Heart left ventricle (tissue), 13 donors: ENCODE data around the gene LYST.

ENCODE experiments used
- CTCF ChIP-seq, 12 donors: fragments of 200-600 bp; sonication (generic) in 4 of 12; IDR thresholded peaks; one replicate each; pipeline versions ENCODE4 v1.5.0 to v1.8.0; 2018 to 2022; ENCODE audit warnings: antibody characterized with exemption in 12 of 12, mild to moderate bottlenecking in 5 of 12
- POLR2A ChIP-seq, 2 donors: fragments of 450-650 bp; IDR thresholded peaks; one replicate each; pipeline ENCODE4 v1.6.1; 2017; ENCODE audit warnings: antibody characterized with exemption in 2 of 2, mild to moderate bottlenecking in 2 of 2, moderate library complexity in 2 of 2
- donor health status: ischemic (EF 13 %, LVEDD 7.1; RV severe dilation, severe dysfunction).
- donor health status: DM: no; HTN: yes; CAD: no.
- donor health status: DM: no; HTN: no; CAD: no.
- donor health status: ischemic (EF 25% LVEDD 6.9; RV normal size, moderate dysfunction).
- donor health status: ischemic (EF 25% LVEDD 5.7; RV mildly dilated, moderate dysfunction).
- donor health status: ischemic (EF 35%, LVEDD 5.7; RV mildly dilated, moderate dysfunction).
- donor health status: nonischemic (EF 11% LVEDD 7.7; RV severe dilation, severe dysfunction).
- donor health status: DM: yes; HTN: yes; CAD: no.
- donor health status: PGD.
- donor health status: ischemic (EF 29% LVEDD 5.4; RV normal size, mild dysfunction).
- donor health status: nonischemic (EF 23%, LVEDD 6.1; RV moderate dilation, normal function).

GRCh38 chr1:235866913-235867845, 473 bp upstream of the LYST start:
- no peak for TF ChIP-seq CTCF (IDR thresholded peaks at IDR 0.05)
- TF ChIP-seq POLR2A (IDR thresholded peaks at IDR 0.05), result peak; percentile 20 to 90
